C1 segment of cervical spinal cord (tissue), 14 donors: ENCODE measurements around the gene LCTL.
"Not testable (repeated sequence)": the region's sequence is repeated elsewhere in the genome, so short reads cannot be mapped to it uniquely, and the experiment has no call there.

ENCODE experiments used
- DNase-seq, 14 donors: peaks; one replicate each; lab custom pipeline; 2025; lab: John Stamatoyannopoulos, UW

Gene LCTL

DNA sequence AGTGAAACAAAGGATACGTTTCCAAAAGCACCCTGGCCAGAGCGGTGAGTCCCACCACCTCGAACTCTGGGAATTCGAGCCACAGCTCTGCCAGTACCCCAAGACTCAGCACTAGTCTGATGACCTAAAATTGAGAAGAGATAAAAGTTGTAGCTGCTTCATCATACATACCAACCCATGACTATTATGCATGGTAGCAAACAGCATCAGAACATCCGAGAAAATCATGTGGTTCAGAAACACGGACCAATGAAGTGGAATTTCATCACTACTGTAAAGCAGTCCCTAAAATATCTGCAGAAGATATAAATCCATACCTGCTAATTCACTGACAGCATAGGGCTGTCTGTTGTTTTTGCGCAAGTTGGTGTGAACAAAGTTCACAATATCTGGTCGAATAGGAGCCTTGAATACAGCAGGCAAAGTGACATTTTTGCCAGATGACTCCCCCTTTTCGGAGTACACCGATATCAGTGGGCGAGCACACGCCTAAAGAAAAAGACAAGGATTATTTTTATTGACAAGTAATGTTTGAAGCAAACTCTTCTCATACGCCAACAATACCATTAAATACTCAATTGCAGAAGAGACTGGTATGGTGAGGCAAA is 62.7 kb downstream of the LCTL start:
- DNase-seq, result not testable (repeated sequence)

DNA sequence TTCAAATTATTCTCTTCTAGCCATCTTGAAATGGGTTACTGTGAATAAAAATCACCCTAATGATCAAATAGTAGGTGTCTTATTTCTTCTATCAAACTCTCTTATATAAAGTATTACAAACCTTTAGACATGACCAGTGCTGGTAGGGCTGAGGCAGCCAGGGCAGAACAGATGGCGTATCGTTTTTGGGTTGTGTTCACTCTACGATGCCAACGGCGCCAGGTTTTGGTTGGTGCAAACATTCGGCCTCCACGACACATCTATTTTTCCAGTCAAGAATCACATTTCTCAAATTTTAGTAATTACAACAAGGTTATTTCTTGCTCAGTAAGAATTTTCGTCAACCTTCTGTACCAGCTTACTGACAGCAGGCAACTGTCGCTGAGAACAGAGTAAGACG is 63.3 kb downstream of the LCTL start:
- DNase-seq, result peak in 1 of 14 donors; percentile 33

DNA sequence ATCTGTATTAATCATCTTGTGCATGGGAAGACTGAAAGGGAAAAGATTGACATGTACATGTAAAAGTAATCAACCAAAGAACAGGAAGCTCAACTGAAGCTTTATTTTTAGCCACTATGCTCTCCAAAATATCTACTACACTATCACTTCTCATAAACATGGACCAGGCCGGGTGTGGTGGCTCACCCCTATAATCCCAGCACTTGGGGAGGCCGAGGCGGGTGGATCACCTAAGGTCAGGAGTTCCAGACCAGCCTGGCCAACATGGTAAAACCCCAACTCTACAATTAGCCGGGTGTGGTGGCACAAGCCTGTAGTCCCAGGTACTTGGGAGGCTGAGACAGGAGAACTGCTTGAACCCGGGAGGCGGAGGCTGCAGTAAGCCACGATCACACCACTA is 65.5 kb downstream of the LCTL start:
- not testable (repeated sequence) for DNase-seq

DNA sequence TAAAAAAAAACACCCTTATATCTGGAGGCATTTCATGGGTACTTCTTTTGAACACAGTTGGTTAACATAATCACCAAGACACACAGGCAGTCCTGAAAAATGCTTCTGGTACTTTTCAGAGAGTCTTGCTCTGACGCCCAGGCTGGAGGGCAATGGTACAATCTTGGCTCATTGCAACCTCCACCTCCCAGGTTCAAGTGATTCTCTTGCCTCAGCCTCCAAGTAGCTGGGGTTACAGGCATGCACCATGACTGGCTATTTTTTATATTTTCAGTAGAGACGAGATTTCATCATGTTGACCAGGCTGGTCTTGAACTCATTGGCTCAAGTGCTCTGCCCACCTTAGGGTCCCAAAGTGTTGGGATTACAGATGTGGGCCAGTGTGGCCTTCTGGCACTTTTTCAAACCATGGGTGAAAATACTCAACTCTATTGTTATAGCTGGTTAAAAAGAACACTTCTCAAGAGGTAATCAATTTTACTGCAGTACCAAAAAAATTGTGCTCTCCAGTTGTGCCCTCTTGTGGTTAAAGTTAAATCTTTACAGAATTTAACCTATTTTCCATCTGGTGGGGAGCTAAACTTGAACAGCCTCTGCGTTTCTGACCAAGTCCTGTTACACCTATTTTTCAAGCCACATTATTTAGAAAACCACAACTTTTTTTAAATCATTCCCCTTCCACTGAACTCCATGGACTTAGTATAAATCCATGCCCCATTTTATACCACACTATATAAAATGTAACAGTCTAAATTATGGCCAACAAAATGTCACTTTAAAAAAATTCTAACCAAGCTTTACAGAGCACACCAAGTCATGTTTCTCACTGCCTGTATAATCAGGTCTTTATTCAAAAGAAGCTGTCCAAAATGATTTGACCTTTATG is 67.1 kb downstream of the LCTL start:
- DNase-seq, result no peak
